Stimulated activated CD4-positive, alpha-beta T cell treated with anti-CD3 and anti-CD28 coated beads, Interleukin-12 subunit alpha, Interleukin-12 subunit beta, amount 100 ng/mL, for 24 hours (primary cell): ENCODE data around the gene ROR1.
"Not testable (repeated sequence)": the region's sequence is repeated elsewhere in the genome, so short reads cannot be mapped to it uniquely, and the experiment has no call there.

Experiments
- DNase-seq, 2 experiments: peaks; one replicate each; pipeline ENCODE4 v3.0.0-alpha.2; 2020; ENCODE audit warnings: low read depth in 2 of 2

Gene ROR1

GRCh38 chr1:63822540-63822939 is 48.7 kb downstream of the ROR1 start:
- no peak for DNase-seq

DNA sequence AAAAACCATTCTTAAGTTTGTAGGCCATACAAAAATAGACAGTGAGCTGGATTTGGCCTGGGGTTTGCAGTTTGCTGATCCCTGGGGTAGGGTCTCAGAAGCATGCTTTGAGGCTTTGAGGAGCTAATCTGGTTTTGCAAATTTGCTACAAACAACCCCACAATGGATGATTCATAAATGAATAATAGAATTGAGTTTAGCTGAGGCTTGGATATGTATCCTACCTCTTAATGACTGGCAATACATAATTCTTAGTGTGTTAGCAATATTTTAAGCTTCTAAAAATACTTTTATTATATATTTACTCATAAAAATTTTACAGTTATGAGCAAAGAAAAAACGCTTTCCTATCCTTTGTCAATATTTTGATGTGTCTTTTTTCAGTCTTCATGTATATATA is 50.6 kb downstream of the ROR1 start:
- DNase-seq = no peak

- no peak for DNase-seq
Measured at GRCh38 chr1:63825111-63825510, 51.3 kb downstream of the ROR1 start.

- DNase-seq = not testable (repeated sequence)
Measured at GRCh38 chr1:63826246-63826861, 52.5 kb downstream of the ROR1 start.

GRCh38 chr1:63827411-63828321 is 53.8 kb downstream of the ROR1 start:
- no peak for DNase-seq

DNA sequence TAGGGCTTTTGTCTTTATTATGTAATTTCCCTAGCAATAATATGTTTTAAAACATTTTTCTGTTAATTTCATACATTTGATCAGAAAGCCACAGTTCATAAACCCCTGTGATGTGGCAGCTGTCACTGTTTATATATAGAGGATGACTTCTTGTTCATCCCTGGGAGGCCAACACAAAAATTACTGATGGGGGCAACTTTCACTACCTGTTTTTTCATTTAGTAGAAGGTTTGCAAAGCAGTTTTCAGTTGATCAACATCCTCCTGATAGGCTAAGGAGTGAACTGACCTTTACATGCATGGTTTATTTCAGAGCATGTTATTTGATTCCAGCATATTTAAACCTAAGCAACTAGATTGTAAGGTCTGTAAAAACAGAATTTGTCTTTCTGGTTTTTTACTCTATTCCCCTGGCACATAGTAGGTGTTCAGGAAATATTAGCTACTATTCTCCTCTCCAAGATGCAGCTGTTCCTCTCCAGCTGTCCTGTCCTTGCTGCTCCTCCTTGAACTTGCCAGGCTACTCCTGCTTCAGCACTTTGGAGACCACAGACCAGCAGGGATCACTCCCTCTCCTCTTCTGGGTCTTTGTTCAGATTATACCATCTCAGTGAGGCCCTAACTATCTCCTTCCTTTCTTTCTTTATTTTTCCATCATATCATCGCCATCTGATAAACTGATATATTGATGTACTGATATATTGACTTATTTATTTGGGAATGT is 54.7 kb downstream of the ROR1 start:
- no peak for DNase-seq

DNA sequence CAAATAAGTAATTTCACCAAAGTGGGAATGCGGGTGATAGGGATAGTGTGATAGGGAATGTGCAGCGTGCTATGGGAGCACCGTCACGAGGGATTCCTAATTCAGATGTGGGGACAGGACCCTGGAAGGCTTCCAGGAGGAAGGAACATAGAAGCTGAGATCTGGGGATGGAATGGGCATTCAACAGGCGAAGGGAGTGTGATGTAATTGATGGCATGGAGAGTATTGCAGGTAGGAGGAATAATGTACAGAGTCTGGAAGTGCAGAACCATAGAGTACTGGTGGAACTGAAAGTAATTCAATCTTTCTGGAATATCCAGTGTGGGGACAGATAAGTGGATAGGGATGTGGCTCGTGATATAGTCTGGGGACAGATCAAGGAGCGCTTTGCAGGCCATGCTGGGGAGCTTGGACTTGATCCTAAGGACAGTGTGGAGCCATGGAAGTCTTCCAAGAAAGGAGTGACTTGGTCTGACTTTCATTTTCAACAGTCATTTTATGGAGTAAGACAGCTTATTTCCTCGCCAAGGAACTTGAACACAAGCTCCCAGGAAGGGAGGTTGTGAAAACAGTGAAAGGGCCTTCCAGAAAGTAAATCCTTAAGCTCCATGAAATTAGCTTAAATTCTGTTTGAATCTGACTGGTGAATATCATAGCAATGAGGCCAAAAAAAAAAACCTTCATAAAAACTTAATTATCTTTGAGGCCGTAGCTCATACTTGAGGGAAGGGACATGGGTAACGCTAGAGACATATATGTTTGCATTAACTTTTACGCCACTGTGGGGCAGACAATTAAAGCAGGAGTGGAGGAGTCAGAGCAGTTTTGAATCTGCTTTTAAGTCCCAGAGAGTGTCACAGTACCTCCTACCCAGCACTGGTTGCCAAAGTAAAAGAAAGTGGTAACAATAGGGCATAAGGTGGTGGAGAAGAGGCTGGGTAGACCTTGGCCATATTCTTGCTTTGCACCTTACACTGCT is 55.8 kb downstream of the ROR1 start:
- no peak for DNase-seq

GRCh38 chr1:63831409-63831808 is 57.6 kb downstream of the ROR1 start:
- no peak for DNase-seq

GRCh38 chr1:63833363-63834119 is 59.7 kb downstream of the ROR1 start:
- no peak for DNase-seq

DNA sequence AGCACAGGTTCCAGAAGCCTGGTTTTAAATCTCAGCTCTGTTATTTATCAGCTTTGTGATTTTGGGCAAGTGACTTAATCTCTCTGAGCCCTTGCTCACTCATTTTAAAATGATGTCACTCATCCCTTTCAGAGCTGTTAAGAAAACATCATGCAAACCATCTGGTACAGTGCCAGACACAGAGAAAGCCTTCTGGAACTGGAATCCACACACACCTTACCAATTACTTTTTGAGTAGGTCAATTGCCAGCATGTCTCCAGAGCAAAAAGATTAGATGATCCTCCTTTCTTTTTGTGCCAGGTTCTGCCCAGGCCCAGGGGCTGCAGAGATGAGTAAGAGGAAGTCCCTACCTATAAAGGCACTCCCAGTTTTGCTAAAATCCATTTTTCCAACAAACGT is 61.3 kb downstream of the ROR1 start:
- DNase-seq = no peak

DNA sequence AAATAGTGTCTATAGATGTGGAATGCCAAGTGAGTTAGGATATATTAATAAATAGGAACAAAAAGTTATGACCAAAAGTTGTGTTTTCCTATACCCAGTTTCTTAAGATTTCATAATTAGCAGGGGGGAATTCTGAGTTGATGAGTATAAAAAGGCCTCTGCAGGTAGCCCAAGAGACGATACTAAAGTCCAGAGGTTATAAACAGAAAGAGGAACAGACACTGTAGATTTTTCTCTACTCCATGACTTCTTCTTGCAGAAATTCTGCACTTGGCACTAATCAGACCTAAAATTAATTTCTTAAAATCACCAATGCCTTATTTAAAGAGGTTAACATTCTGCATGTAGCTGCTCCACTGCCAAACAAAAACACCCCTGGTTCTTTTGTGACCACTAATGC is 62.6 kb downstream of the ROR1 start:
- DNase-seq = no peak

DNA sequence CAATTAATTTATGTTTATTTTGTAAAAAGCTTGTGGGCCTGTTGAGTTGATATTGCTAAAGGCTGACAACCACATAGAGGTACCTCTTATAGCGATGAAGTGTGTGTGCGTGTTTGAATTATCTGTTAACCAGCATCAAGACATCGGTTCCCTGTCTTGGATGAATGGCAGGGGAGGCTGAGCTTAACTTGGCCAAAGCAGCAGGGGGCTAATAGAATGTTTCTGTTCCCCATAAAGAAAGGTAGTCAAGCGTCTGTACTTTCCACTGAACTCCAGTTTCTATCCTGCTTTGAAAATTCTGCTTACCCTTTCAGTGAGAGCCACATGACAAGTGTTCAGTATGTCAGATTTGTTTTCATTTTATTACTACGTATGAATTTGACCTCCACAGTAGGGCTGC is 63.0 kb downstream of the ROR1 start:
- DNase-seq = no peak

- no peak for DNase-seq
Measured at GRCh38 chr1:63843010-63843409, 69.2 kb downstream of the ROR1 start.

- no peak for DNase-seq
Measured at GRCh38 chr1:63843884-63844283, 70.1 kb downstream of the ROR1 start.

- no peak for DNase-seq
Measured at GRCh38 chr1:63845346-63845745, 71.5 kb downstream of the ROR1 start.

- no peak for DNase-seq
Measured at GRCh38 chr1:63847308-63847910, 73.6 kb downstream of the ROR1 start.

- DNase-seq = no peak
Measured at GRCh38 chr1:63848733-63849132, 74.9 kb downstream of the ROR1 start.

DNA sequence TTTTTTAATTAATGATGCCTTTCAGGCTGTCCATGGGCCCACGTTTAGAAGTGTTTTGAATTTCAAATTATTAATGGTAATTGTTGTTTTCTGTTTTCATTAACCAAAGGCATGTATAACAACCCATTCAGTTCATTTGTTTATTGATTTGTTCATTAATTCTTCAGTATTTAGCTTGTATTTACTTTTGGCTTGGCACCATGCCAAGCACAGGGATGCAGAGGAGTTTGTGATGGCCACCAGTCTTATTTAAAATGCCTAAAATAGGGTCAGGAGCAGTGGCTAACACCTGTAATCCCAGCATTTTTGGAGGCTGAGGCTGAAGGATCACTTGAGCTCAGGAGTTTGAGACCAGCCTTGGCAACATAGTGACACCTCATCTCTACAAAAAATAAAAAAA is 75.3 kb downstream of the ROR1 start:
- DNase-seq = no peak

GRCh38 chr1:63854091-63854490 is 80.3 kb downstream of the ROR1 start:
- no peak for DNase-seq

- DNase-seq = no peak
Measured at GRCh38 chr1:63855942-63856341, 82.1 kb downstream of the ROR1 start.
